HAP-1 (cell line): ENCODE measurements around the gene RNF38.
"Not testable (repeated sequence)": the region's sequence is repeated elsewhere in the genome, so short reads cannot be mapped to it uniquely, and the experiment has no call there.

Source experiments
- DNase-seq, 2 experiments: peaks; one replicate each; pipeline ENCODE4 v3.0.0-alpha.2; 2016 to 2020; ENCODE audit warnings: low spot score in 2 of 2
- H3K27me3 ChIP-seq: fragments of 250-450 bp; sonication (Bioruptor Pico); 2 replicates; pipeline ENCODE4 v1.5.1; 2020; ENCODE audit warnings: low read depth, mild to moderate bottlenecking, moderate library complexity
- H3K36me3 ChIP-seq: fragments of 250-450 bp; sonication (Bioruptor Pico); replicated peaks from 2 replicates; pipeline ENCODE4 v1.5.1; 2020; ENCODE audit warnings: mild to moderate bottlenecking
- H3K4me1 ChIP-seq: fragments of 250-450 bp; sonication (Bioruptor Pico); 2 replicates; pipeline ENCODE4 v1.5.1; 2020; ENCODE audit warnings: mild to moderate bottlenecking
- H3K4me3 ChIP-seq: fragments of 250-450 bp; sonication (Bioruptor Pico); 2 replicates; pipeline ENCODE4 v1.5.1; 2020; ENCODE audit warnings: mild to moderate bottlenecking, moderate library complexity
- H3K9me3 ChIP-seq: fragments of 250-450 bp; sonication (Bioruptor Pico); 2 replicates; pipeline ENCODE4 v1.5.1; 2020; ENCODE audit warnings: mild to moderate bottlenecking, moderate library complexity
- in situ Hi-C: fragments of 300-500 bp; cut with MboI; formaldehyde crosslinking; loops from 3 replicates; pipeline ENCODE4 v1.14.3; 2020; ENCODE audit warnings: low sequenced_read_pairs, inconsistent platforms, mixed read lengths

RNF38 gene

GRCh38 chr9:36318212-36318802, 81.8 kb downstream of the RNF38 start:
- peaks cover 3% of the 10 kb centered on the region for H3K4me1 ChIP-seq
- no peak for DNase-seq
- H3K36me3 ChIP-seq: no peaks in the 10 kb centered on the region
- no peaks in the 10 kb centered on the region for H3K27me3 ChIP-seq
- in situ Hi-C loops: no loop called here
- H3K4me3 ChIP-seq: no peak overlapping the region
- H3K9me3 ChIP-seq: no peaks in the 10 kb centered on the region

- H3K36me3 ChIP-seq: no peaks in the 10 kb centered on the region
- no peak overlapping the region for H3K4me3 ChIP-seq
- no peaks in the 10 kb centered on the region for H3K27me3 ChIP-seq
- in situ Hi-C loops: no loop called here
- peaks cover 3% of the 10 kb centered on the region for H3K4me1 ChIP-seq
- DNase-seq: no peak
- H3K9me3 ChIP-seq: no peaks in the 10 kb centered on the region
These were observed 82.3 kb downstream of the RNF38 start for GRCh38 chr9:36317766-36318165.

GRCh38 chr9:36316611-36317317, 83.3 kb downstream of the RNF38 start:
- DNase-seq: no peak
- no peaks in the 10 kb centered on the region for H3K27me3 ChIP-seq
- H3K36me3 ChIP-seq: no peaks in the 10 kb centered on the region
- in situ Hi-C loops: no loop called here
- H3K4me3 ChIP-seq: no peak overlapping the region
- H3K4me1 ChIP-seq: peaks cover 3% of the 10 kb centered on the region
- no peaks in the 10 kb centered on the region for H3K9me3 ChIP-seq

GRCh38 chr9:36316049-36316448, 84.0 kb downstream of the RNF38 start:
- DNase-seq: no peak
- H3K27me3 ChIP-seq: no peaks in the 10 kb centered on the region
- peaks cover 3% of the 10 kb centered on the region for H3K4me1 ChIP-seq
- H3K9me3 ChIP-seq: no peaks in the 10 kb centered on the region
- H3K36me3 ChIP-seq: no peaks in the 10 kb centered on the region
- H3K4me3 ChIP-seq: no peak overlapping the region
- in situ Hi-C loops: no loop called here

GRCh38 chr9:36315283-36315682, 84.8 kb downstream of the RNF38 start:
- H3K4me1 ChIP-seq: peaks cover 3% of the 10 kb centered on the region
- in situ Hi-C loops: no loop called here
- no peaks in the 10 kb centered on the region for H3K36me3 ChIP-seq
- H3K27me3 ChIP-seq: no peaks in the 10 kb centered on the region
- H3K4me3 ChIP-seq: no peak overlapping the region
- DNase-seq: no peak
- no peaks in the 10 kb centered on the region for H3K9me3 ChIP-seq

- DNase-seq: no peak
- Histone ChIP-seq H3K4me3 (no peak overlapping the region), H3K27me3 (no peaks in the 10 kb centered on the region), H3K36me3 (no peaks in the 10 kb centered on the region), H3K4me1 (peaks cover 3% of the 10 kb centered on the region), H3K9me3 (no peaks in the 10 kb centered on the region)
- in situ Hi-C loops: no loop called here
These were observed 85.3 kb downstream of the RNF38 start for GRCh38 chr9:36314740-36315139.

- H3K27me3 ChIP-seq: no peaks in the 10 kb centered on the region
- H3K9me3 ChIP-seq: no peaks in the 10 kb centered on the region
- H3K36me3 ChIP-seq: no peaks in the 10 kb centered on the region
- in situ Hi-C loops: no loop called here
- H3K4me3 ChIP-seq: no peak overlapping the region
- no peak for DNase-seq
- H3K4me1 ChIP-seq: peaks cover 11% of the 10 kb centered on the region
These were observed 93.4 kb downstream of the RNF38 start for GRCh38 chr9:36306471-36307306.

- peaks cover 11% of the 10 kb centered on the region for H3K4me1 ChIP-seq
- DNase-seq, H3K9me3 ChIP-seq, H3K27me3 ChIP-seq, H3K4me3 ChIP-seq, in situ Hi-C loops, H3K36me3 ChIP-seq: not testable (repeated sequence)
These were observed 95.7 kb downstream of the RNF38 start for GRCh38 chr9:36304366-36304765.

GRCh38 chr9:36301227-36301626, 98.8 kb downstream of the RNF38 start:
- no peaks in the 10 kb centered on the region for H3K36me3 ChIP-seq
- in situ Hi-C loops: no loop called here
- H3K4me1 ChIP-seq: peaks cover 9% of the 10 kb centered on the region
- no peak overlapping the region for H3K4me3 ChIP-seq
- H3K9me3 ChIP-seq: no peaks in the 10 kb centered on the region
- no peak for DNase-seq
- H3K27me3 ChIP-seq: no peaks in the 10 kb centered on the region

- DNase-seq: peak in 1 of 2 experiments; percentile 15
- Histone ChIP-seq H3K4me3 (no peak overlapping the region), H3K9me3 (no peaks in the 10 kb centered on the region), H3K4me1 (peaks cover 9% of the 10 kb centered on the region), H3K36me3 (no peaks in the 10 kb centered on the region), H3K27me3 (no peaks in the 10 kb centered on the region)
- in situ Hi-C loops: no loop called here
These were observed 101.5 kb downstream of the RNF38 start for GRCh38 chr9:36298566-36298965.

- Histone ChIP-seq H3K27me3 (no peaks in the 10 kb centered on the region), H3K9me3 (no peaks in the 10 kb centered on the region), H3K4me3 (no peak overlapping the region), H3K4me1 (peaks cover 9% of the 10 kb centered on the region), H3K36me3 (no peaks in the 10 kb centered on the region)
- in situ Hi-C loops: no loop called here
- DNase-seq: no peak
These were observed 102.3 kb downstream of the RNF38 start for GRCh38 chr9:36297798-36298197.

- H3K27me3 ChIP-seq, H3K9me3 ChIP-seq, H3K4me1 ChIP-seq, in situ Hi-C loops, DNase-seq, H3K36me3 ChIP-seq, H3K4me3 ChIP-seq: not testable (repeated sequence)
These were observed 105.1 kb downstream of the RNF38 start for GRCh38 chr9:36294996-36295395.

GRCh38 chr9:36293918-36294317, 106.2 kb downstream of the RNF38 start:
- no peak for DNase-seq

GRCh38 chr9:36293171-36293570, 106.9 kb downstream of the RNF38 start:
- no peaks in the 10 kb centered on the region for H3K36me3 ChIP-seq
- no peak overlapping the region for H3K4me3 ChIP-seq
- H3K9me3 ChIP-seq: no peaks in the 10 kb centered on the region
- DNase-seq: no peak
- H3K27me3 ChIP-seq: no peaks in the 10 kb centered on the region
- in situ Hi-C loops: no loop called here
- H3K4me1 ChIP-seq: no peaks in the 10 kb centered on the region; the same call in 1 of the 2 replicates

More at GRCh38 chr9:36293918-36294317, 106.2 kb downstream of the RNF38 start:
- Histone ChIP-seq H3K9me3 (no peaks in the 10 kb centered on the region), H3K36me3 (no peaks in the 10 kb centered on the region), H3K4me3 (no peak overlapping the region), H3K27me3 (no peaks in the 10 kb centered on the region), H3K4me1 (peaks cover 6% of the 10 kb centered on the region)
- in situ Hi-C loops: no loop called here
